IPS-18c (cell line): ENCODE results near the gene RNF217.

Source experiments
- H3K4me3 ChIP-seq: 2 replicates; pipeline ENCODE4 v1.7.0; 2013; ENCODE audit warnings: low read depth, mild to moderate bottlenecking, low read length, moderate library complexity; ENCODE audit not compliant: insufficient read depth
- H3K9me3 ChIP-seq: one replicate; pipeline ENCODE4 v1.6.1; 2013; ENCODE audit warnings: mild to moderate bottlenecking, low read length, moderate library complexity; ENCODE audit not compliant: control insufficient read depth, insufficient read depth

RNF217 gene

GRCh38 chr6:125097186-125097585 is 134.9 kb downstream of the RNF217 start:
- Histone ChIP-seq H3K9me3 (no peaks in the 10 kb centered on the region), H3K4me3 (no peak overlapping the region)

GRCh38 chr6:125098253-125098652 is 136.0 kb downstream of the RNF217 start:
- Histone ChIP-seq H3K9me3 (no peaks in the 10 kb centered on the region), H3K4me3 (no peak overlapping the region)

GRCh38 chr6:125099211-125100073 is 137.2 kb downstream of the RNF217 start:
- Histone ChIP-seq H3K4me3 (peak overlapping the region; percentile 56), H3K9me3 (no peaks in the 10 kb centered on the region)

GRCh38 chr6:125100074-125100652 is 137.9 kb downstream of the RNF217 start:
- peak overlapping the region; percentile 56; the same call in 1 of the 2 replicates for H3K4me3 ChIP-seq
- H3K9me3 ChIP-seq, result no peaks in the 10 kb centered on the region

- H3K9me3 ChIP-seq, result no peaks in the 10 kb centered on the region
- no peak overlapping the region for H3K4me3 ChIP-seq
Measured at GRCh38 chr6:125101128-125101527, 138.9 kb downstream of the RNF217 start.

GRCh38 chr6:125101631-125102030 is 139.4 kb downstream of the RNF217 start:
- Histone ChIP-seq H3K9me3 (no peaks in the 10 kb centered on the region), H3K4me3 (no peak overlapping the region)

- no peak overlapping the region for H3K4me3 ChIP-seq
- H3K9me3 ChIP-seq, result no peaks in the 10 kb centered on the region
Measured at GRCh38 chr6:125102411-125102810, 140.2 kb downstream of the RNF217 start.

GRCh38 chr6:125102891-125103290 is 140.7 kb downstream of the RNF217 start:
- H3K4me3 ChIP-seq, result no peak overlapping the region
- H3K9me3 ChIP-seq, result no peaks in the 10 kb centered on the region

- Histone ChIP-seq H3K9me3 (no peaks in the 10 kb centered on the region), H3K4me3 (no peak overlapping the region)
Measured at GRCh38 chr6:125104425-125104824, 142.2 kb downstream of the RNF217 start.

GRCh38 chr6:125107048-125107447 is 144.8 kb downstream of the RNF217 start:
- H3K9me3 ChIP-seq, result no peaks in the 10 kb centered on the region
- no peak overlapping the region for H3K4me3 ChIP-seq

- H3K9me3 ChIP-seq, result no peaks in the 10 kb centered on the region
- no peak overlapping the region for H3K4me3 ChIP-seq
Measured at GRCh38 chr6:125107896-125108295, 145.7 kb downstream of the RNF217 start.

GRCh38 chr6:125110056-125110455 is 147.8 kb downstream of the RNF217 start:
- Histone ChIP-seq H3K9me3 (no peaks in the 10 kb centered on the region), H3K4me3 (no peak overlapping the region)

- no peak overlapping the region for H3K4me3 ChIP-seq
- no peaks in the 10 kb centered on the region for H3K9me3 ChIP-seq
Measured at GRCh38 chr6:125111219-125111983, 149.2 kb downstream of the RNF217 start.

- Histone ChIP-seq H3K9me3 (no peaks in the 10 kb centered on the region), H3K4me3 (no peak overlapping the region)
Measured at GRCh38 chr6:125112934-125113333, 150.7 kb downstream of the RNF217 start.

- Histone ChIP-seq H3K9me3 (no peaks in the 10 kb centered on the region), H3K4me3 (no peak overlapping the region)
Measured at GRCh38 chr6:125114248-125114858, 152.1 kb downstream of the RNF217 start.

- H3K4me3 ChIP-seq, result no peak overlapping the region
- H3K9me3 ChIP-seq, result no peaks in the 10 kb centered on the region
Measured at GRCh38 chr6:125116170-125116569, 153.9 kb downstream of the RNF217 start.

- Histone ChIP-seq H3K9me3 (no peaks in the 10 kb centered on the region), H3K4me3 (no peak overlapping the region)
Measured at GRCh38 chr6:125116710-125117109, 154.5 kb downstream of the RNF217 start.
